ENCODE measurements around the gene UBE2E2. TPM values are rescaled to one million over a fixed set of nuclear protein-coding genes. Genes with fewer than 3 reads are reported as not detected.

UBE2E2 gene
- total RNA-seq, 4 donors from 2014 or later = 26.5 to 44.0 (median 37.0) TPM

- Histone ChIP-seq H3K4me3 (no peak overlapping the region), H3K9me3 (no peaks in the 10 kb centered on the region), H3K36me3 (no peaks in the 10 kb centered on the region), H3K27ac (no peak overlapping the region), H3K27me3 (no peaks in the 10 kb centered on the region), H3K4me1 (no peaks in the 10 kb centered on the region)
- DNase-seq = no peak
- intact Hi-C loops (cut with DNase I) = no loop called here
- 6 to 11% methylated on average over 1 of the region's 1 CpG for WGBS, 2 donors
- TF ChIP-seq CTCF (IDR thresholded peaks at IDR 0.05) (no peak), POLR2A (IDR thresholded peaks at IDR 0.05) (no peak)
Measured at GRCh38 chr3:23189187-23189586, 13.9 kb upstream of the UBE2E2 start.

- Histone ChIP-seq H3K27me3 (no peaks in the 10 kb centered on the region), H3K27ac (no peak overlapping the region), H3K4me1 (no peaks in the 10 kb centered on the region), H3K9me3 (no peaks in the 10 kb centered on the region), H3K4me3 (no peak overlapping the region), H3K36me3 (no peaks in the 10 kb centered on the region)
- TF ChIP-seq CTCF (IDR thresholded peaks at IDR 0.05) (no peak), POLR2A (IDR thresholded peaks at IDR 0.05) (no peak)
- no peak for DNase-seq
- intact Hi-C loops (cut with DNase I) = no loop called here
- WGBS, 2 donors = 48 to 82% methylated on average over 2 of the region's 2 CpGs
Measured at GRCh38 chr3:23192816-23193215, 10.3 kb upstream of the UBE2E2 start.

- no peak for DNase-seq
- WGBS, 2 donors = 81 to 90% methylated on average over 3 of the region's 3 CpGs
- TF ChIP-seq POLR2A (IDR thresholded peaks at IDR 0.05) (no peak), CTCF (IDR thresholded peaks at IDR 0.05) (no peak)
- intact Hi-C loops (cut with DNase I) = no loop called here
- no peaks in the 10 kb centered on the region for H3K9me3 ChIP-seq
- no peak overlapping the region for H3K4me3 ChIP-seq
- no peak overlapping the region for H3K27ac ChIP-seq
- no peaks in the 10 kb centered on the region for H3K27me3 ChIP-seq
- H3K4me1 ChIP-seq = no peaks in the 10 kb centered on the region
- H3K36me3 ChIP-seq = no peaks in the 10 kb centered on the region
Measured at GRCh38 chr3:23193831-23194230, 9.3 kb upstream of the UBE2E2 start.

- H3K36me3 ChIP-seq = no peaks in the 10 kb centered on the region
- H3K27ac ChIP-seq = no peak overlapping the region
- no peak overlapping the region for H3K4me3 ChIP-seq
- H3K4me1 ChIP-seq = peaks cover 0 to 9% (median 0%) of the 10 kb centered on the region in 3 donors
- H3K9me3 ChIP-seq = no peaks in the 10 kb centered on the region
- TF ChIP-seq POLR2A (IDR thresholded peaks at IDR 0.05) (no peak), CTCF (IDR thresholded peaks at IDR 0.05) (no peak)
- WGBS, 2 donors = 55 to 69% methylated on average over 3 to 4 of the region's 4 CpGs
- no peak for DNase-seq
- H3K27me3 ChIP-seq = no peaks in the 10 kb centered on the region
- intact Hi-C loops (cut with DNase I) = no loop called here
Measured at GRCh38 chr3:23198801-23199200, 4.3 kb upstream of the UBE2E2 start.

- DNase-seq = no peak
- WGBS, 2 donors = 81 to 87% methylated on average over 4 of the region's 5 CpGs
- no peak for TF ChIP-seq CTCF (IDR thresholded peaks at IDR 0.05)
- no peak for TF ChIP-seq POLR2A (IDR thresholded peaks at IDR 0.05)
- Histone ChIP-seq H3K9me3 (no peaks in the 10 kb centered on the region), H3K4me3 (no peak overlapping the region), H3K36me3 (no peaks in the 10 kb centered on the region), H3K27me3 (no peaks in the 10 kb centered on the region), H3K27ac (no peak overlapping the region), H3K4me1 (peaks cover 0 to 17% (median 3%) of the 10 kb centered on the region in 3 donors)
- intact Hi-C loops (cut with DNase I) = no loop called here
Measured at GRCh38 chr3:23199649-23200048, 3.5 kb upstream of the UBE2E2 start.

All from esophagus squamous epithelium (tissue), 5 donors.